Right forelimb (tissue), 1 donor: ENCODE measurements around the gene LHX5.

ENCODE experiments used
- DNase-seq: peaks from one replicate; pipeline ENCODE4 v3.0.0-alpha.2; 2018

The LHX5 gene

GRCh38 chr12:113464852-113465719 is 6.6 kb downstream of the LHX5 start:
- no peak for DNase-seq

- DNase-seq = no peak
Measured at GRCh38 chr12:113464452-113464775, 7.3 kb downstream of the LHX5 start.

GRCh38 chr12:113463746-113464451 is 7.8 kb downstream of the LHX5 start:
- DNase-seq = no peak

GRCh38 chr12:113462998-113463745 is 8.5 kb downstream of the LHX5 start:
- DNase-seq = no peak

- DNase-seq = peak; percentile 76
Measured at GRCh38 chr12:113462117-113462774, 9.4 kb downstream of the LHX5 start.

DNA sequence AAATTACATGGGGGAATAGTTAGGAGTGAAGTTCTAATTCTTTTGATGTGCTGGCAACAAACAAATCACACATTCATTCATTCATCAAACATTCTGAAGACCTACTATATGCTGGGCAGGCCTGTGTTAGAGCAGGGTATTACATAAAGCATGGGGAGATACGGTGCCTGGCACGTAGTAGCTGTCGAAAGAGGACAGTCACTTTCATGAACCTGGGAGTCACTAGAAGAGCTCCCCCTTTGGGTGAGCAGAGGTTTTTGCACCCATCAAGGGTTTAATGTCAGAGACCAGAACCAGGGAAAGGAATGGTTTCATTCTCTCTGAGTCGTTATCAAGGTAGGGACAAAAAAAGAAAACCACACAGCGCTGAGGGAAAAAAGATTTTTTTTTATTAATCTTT is 10.0 kb downstream of the LHX5 start:
- DNase-seq = no peak

GRCh38 chr12:113459981-113460380 is 11.7 kb downstream of the LHX5 start:
- DNase-seq = no peak

DNA sequence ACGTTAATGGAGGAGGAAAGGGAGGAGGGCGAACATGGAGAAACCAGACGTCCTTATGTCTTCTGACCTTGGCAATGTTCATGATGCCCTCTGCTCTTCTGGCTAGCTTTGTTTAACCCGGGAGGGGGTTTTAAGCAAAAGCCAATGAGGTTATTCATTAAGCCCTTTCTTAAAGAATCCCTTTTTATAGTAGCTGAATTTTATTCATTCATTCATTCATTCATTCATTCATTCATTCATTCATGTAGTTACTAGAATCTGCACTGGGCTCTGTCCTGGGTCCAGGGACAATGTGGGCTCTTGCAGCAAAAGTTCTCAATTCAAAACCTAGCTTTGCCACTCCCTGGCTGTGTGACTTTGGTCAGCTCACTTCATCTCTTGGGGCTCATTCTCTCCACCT is 14.0 kb downstream of the LHX5 start:
- DNase-seq = no peak

DNA sequence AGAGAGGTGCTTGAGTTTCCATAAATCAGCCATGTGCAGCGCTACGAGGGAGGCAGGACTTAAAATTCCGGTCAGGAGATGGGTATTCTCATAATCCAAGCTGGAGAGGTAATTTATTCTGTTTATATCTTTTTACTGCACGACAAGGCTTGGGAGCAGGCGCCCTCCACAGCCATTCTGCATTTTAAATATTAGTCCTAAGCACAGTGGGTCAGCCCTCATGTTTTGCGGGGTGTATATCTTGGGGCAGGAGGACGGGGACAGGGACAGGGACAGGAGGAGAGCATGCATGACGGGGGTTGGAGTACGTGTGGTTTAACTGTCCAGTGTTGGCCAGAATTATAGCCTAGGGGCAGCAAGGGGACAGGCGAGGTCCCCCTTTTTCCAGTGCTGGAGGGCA is 14.5 kb downstream of the LHX5 start:
- no peak for DNase-seq

- DNase-seq = no peak
Measured at GRCh38 chr12:113456761-113457160, 14.9 kb downstream of the LHX5 start.

DNA sequence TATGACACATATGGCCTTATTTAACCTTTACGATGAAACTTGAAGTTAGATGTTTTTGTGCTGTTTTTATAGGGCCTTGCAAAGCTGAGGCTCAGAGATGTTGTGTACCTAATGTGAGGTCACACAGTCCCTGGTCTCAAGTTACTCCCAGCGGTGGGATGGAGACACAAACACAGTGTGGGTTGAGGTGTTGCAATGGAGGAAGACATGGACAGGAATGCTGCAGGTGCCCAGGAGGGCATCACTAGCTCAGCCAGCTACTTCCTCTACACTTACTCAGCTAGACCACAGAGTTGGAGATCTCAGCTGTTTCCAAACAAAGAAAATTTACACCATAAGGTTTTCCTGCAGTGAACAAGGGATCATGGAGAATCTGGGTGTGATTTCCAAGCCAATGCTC is 15.5 kb downstream of the LHX5 start:
- no peak for DNase-seq

- DNase-seq = no peak
Measured at GRCh38 chr12:113453330-113453729, 18.3 kb downstream of the LHX5 start.

DNA sequence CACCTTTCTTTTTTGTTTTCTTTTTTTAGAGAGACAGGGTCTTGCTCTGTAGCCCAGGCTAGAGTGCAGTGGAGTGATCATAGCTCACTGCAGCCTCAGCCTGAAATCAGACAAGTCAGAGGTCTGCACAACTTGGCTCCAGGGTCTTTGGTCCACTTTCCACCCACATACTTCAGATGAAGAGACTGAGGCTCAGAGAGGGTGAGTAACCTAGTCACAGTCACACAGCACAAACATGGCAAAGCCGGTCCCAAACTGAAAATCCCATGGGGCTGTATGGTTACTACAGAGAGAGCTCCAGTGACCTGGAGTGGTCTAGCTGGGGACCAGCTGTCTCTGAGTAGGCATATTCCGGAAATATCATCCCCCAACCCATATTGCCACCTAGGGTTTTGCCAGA is 19.2 kb downstream of the LHX5 start:
- DNase-seq = no peak

GRCh38 chr12:113449839-113450238 is 21.8 kb downstream of the LHX5 start:
- DNase-seq = no peak

DNA sequence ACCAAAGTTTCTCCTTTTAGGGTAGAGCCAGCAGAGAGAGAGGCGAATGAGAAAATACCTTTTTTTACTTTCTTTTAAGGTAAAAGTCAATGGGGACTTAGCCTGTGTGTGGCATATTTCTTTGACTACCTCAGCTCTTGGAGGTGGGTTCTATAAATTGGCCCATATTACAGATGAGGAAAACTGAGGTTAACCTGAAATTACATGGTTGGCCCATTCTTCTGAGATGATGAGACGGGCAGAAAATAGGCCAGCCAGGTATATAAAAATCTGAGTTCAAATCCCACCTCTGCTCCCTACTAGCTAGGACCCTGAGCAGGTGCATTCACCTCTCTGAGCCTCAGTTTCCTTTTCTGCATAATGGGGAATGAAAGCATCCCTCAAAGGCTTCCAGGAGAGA is 22.4 kb downstream of the LHX5 start:
- DNase-seq = no peak

- DNase-seq = no peak
Measured at GRCh38 chr12:113448873-113449272, 22.8 kb downstream of the LHX5 start.

- no peak for DNase-seq
Measured at GRCh38 chr12:113445544-113446171, 26.0 kb downstream of the LHX5 start.

GRCh38 chr12:113443030-113443539 is 28.6 kb downstream of the LHX5 start:
- no peak for DNase-seq

DNA sequence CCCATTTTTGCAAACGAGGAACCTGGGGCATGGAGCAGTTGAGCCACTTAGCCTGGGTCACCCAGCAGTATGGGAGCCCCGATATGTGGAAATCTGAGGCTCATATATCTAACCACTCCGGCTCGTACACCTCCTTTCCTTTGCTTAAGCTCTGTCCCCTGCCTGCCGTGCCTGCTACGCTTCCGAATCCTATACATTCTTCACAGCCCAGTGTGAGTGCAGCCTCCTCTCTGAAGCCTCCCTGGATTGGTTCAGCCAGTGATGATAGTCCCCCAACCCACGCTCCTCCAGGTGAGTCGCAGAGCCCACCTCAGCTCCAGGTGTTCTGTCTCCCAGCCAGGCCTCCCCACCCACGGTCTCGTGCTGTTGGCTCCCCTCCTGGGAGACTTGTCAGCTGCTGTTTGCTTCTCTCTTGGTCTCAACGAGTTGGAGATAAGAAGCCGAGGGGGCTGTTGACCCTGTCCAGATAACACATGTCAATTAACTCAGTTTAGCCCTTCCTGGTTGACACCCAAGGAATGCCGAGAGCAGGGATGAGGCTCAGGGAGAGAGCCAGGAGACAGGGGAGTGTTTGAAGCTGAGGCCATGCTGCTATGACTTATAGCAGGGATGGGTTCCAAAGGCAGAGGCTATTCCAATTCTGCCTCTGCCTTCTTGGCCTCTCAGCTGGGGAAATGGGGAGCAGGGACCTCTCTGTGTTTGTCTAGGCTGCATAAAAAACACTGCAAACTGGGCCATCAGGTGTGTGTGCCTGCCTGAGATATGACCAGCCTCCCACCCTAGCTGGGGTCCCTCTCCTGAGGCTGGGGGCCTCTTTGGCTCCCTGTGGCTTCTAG is 30.5 kb downstream of the LHX5 start:
- DNase-seq = no peak

GRCh38 chr12:113440336-113440735 is 31.3 kb downstream of the LHX5 start:
- no peak for DNase-seq

DNA sequence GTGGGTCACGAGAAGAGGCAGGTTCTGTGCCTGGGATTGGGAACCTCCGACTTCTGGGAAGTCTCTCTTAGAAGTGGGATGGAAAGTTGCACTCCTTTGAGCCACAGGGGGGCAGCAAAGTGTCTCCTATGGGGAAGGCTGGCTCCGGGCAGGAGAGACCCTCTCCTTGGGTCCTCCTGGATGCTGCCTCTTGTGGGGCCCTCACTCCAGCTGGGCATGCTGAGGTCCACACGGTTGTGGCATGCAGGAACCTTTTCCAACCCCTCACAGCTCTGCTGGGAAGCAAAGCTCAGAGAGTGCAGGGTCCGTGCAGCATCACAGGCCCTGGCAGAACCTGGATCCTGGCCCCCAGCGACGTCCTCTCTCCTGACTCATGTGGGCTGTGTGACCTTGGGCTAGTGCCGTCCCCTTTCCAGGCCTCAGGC is 32.1 kb downstream of the LHX5 start:
- DNase-seq = peak; percentile 60

DNA sequence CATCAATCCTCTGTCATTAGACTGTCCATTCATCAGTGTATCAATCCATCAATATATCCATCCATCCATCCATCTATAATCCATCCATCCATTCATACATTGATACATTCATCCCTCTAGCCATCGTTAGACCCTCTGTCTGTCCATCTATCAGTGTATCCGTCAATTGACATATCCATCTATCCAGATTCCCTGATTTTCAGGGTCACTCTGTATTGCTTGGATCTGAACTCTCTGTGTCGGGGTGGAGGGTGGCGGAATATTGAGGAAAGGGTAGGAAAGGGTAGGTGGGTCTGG is 32.4 kb downstream of the LHX5 start:
- DNase-seq = no peak
